Heart right ventricle (tissue), 16 donors: ENCODE results near the gene ZDHHC11. TPM values are rescaled to one million over a fixed set of nuclear protein-coding genes. Genes with fewer than 3 reads are reported as not detected.

Source experiments
- ATAC-seq, 8 donors: fragments of 200-7000 bp; cut with Tn5 transposase; one replicate each; pipeline ENCODE4 v1.9.1; 2020; ENCODE audit warnings: mild to moderate bottlenecking in 8 of 8, moderate library complexity in 8 of 8, moderate number of reproducible peaks in 1 of 8
- DNase-seq, 2 donors: peaks; one replicate each; pipeline ENCODE4 v3.0.0-alpha.2; 2020
- H3K27ac ChIP-seq, 10 donors: fragments of 200-600 bp; sonication (generic) in 2 of 10; one replicate each; pipeline versions ENCODE4 v1.5.0 to v1.8.0; 2020 to 2022; ENCODE audit warnings: mild to moderate bottlenecking in 3 of 10
- H3K27me3 ChIP-seq, 7 donors: fragments of 200-600 bp; one replicate each; pipeline ENCODE4 v1.8.0; 2021 to 2022; ENCODE audit warnings: mild to moderate bottlenecking in 2 of 7
- H3K36me3 ChIP-seq, 9 donors: fragments of 200-600 bp; sonication (generic) in 1 of 9; one replicate each; pipeline versions ENCODE4 v1.5.0 to v1.8.0; 2020 to 2022; ENCODE audit warnings: mild to moderate bottlenecking in 2 of 9
- H3K4me1 ChIP-seq, 9 donors: fragments of 200-600 bp; sonication (generic) in 1 of 9; one replicate each; pipeline versions ENCODE4 v1.5.0 to v1.8.0; 2020 to 2022; ENCODE audit warnings: mild to moderate bottlenecking in 4 of 9
- H3K4me3 ChIP-seq, 10 donors: fragments of 200-600 bp; sonication (generic) in 2 of 10; one replicate each; pipeline versions ENCODE4 v1.5.0 to v1.8.0; 2020 to 2022; ENCODE audit warnings: mild to moderate bottlenecking in 7 of 10, moderate library complexity in 2 of 10
- H3K9me3 ChIP-seq, 11 donors: fragments of 200-600 bp in 10 of 11; sonication (generic) in 2 of 11; one replicate each; pipeline versions ENCODE4 v1.5.0 to v1.8.0; 2013 to 2022; ENCODE audit warnings: mild to moderate bottlenecking in 2 of 11, control low read depth in 1 of 11, moderate library complexity in 1 of 11
- WGBS, 2 donors: extraction: QIAGEN DNeasy Blood & Tissue Kit; methylation state at CpG; one replicate each; pipeline ENCODE4 v1.1.7; 2013; ENCODE audit warnings: inconsistent platforms in 1 of 2; 5-methylcytosine and 5-hydroxymethylcytosine counted together
- intact Hi-C, 10 donors: fragments of 100-400 bp; cut with DNase I; formaldehyde crosslinking; loops; one replicate each; pipeline versions ENCODE4 v1.11.1 to v1.14.2; 2022
- polyA plus RNA-seq, 2 donors: library from polyadenylated mRNA; stranded (reverse); fragments of 200-250 nt; gene quantifications; one replicate each; pipeline ENCODE4 v1.2.3, GENCODE V29; 2013
- total RNA-seq, 10 donors: library from RNA; stranded (reverse); fragmentation: NEBNext Ultra II Directional in 3 of 10; extraction: Animal tissue kit (Norgen Biotek cat#: 25700) in 3 of 10; gene quantifications; one replicate each; pipeline versions ENCODE4 v1.2.1 to v1.2.4, GENCODE V29; 2021 to 2023
- TF ChIP-seq, protein P1 (sequence below), 9 donors: fragments of 200-600 bp; sonication (generic) in 2 of 9; IDR thresholded peaks; one replicate each; pipeline versions ENCODE4 v1.5.0 to v1.8.0; 2021 to 2022; ENCODE audit warnings: antibody characterized with exemption in 9 of 9, mild to moderate bottlenecking in 5 of 9, moderate library complexity in 1 of 9
- donor health status: Arrhythmogenic right ventricular cardiomyopathy.
- donor health status: ischemic (EF 13 %, LVEDD 7.1; RV severe dilation, severe dysfunction).
- donor health status: healthy with polysubstance abuse.
- donor health status: DM: no; HTN: yes; CAD: no.
- donor health status: DM: no; HTN: no; CAD: no.
- donor health status: ischemic (EF 25% LVEDD 6.9; RV normal size, moderate dysfunction).
- donor health status: ischemic (EF 25% LVEDD 5.7; RV mildly dilated, moderate dysfunction).
- donor health status: healthy.
- donor health status: DM: yes; HTN: yes; CAD: no.
- donor health status: Ischemic cardiomyopathy.
- donor health status: ischemic (EF 35%, LVEDD 5.7; RV mildly dilated, moderate dysfunction).
- donor health status: nonischemic (EF 11% LVEDD 7.7; RV severe dilation, severe dysfunction).
- donor health status: DM: yes; HTN: yes; CAD: no.
- donor health status: PGD.
- donor health status: ischemic (EF 29% LVEDD 5.4; RV normal size, mild dysfunction).
- donor health status: nonischemic (EF 23%, LVEDD 6.1; RV moderate dilation, normal function).

Gene ZDHHC11
- total and polyA plus RNA-seq, 12 donors = 7.8 to 54.7 (median 21.1) TPM

- H3K27ac ChIP-seq = peak overlapping the region in 3 of 10 donors; percentile 33 to 50 (median 44)
- H3K9me3 ChIP-seq = no peaks in the 10 kb centered on the region
- H3K4me1 ChIP-seq = peaks cover 0 to 17% (median 6%) of the 10 kb centered on the region in 9 donors
- H3K4me3 ChIP-seq = no peak overlapping the region
- no peaks in the 10 kb centered on the region for H3K27me3 ChIP-seq
- ATAC-seq (peak in 4 of 8 donors; percentile 3 to 21 (median 6)), DNase-seq (no peak)
- TF ChIP-seq, protein P1, sequence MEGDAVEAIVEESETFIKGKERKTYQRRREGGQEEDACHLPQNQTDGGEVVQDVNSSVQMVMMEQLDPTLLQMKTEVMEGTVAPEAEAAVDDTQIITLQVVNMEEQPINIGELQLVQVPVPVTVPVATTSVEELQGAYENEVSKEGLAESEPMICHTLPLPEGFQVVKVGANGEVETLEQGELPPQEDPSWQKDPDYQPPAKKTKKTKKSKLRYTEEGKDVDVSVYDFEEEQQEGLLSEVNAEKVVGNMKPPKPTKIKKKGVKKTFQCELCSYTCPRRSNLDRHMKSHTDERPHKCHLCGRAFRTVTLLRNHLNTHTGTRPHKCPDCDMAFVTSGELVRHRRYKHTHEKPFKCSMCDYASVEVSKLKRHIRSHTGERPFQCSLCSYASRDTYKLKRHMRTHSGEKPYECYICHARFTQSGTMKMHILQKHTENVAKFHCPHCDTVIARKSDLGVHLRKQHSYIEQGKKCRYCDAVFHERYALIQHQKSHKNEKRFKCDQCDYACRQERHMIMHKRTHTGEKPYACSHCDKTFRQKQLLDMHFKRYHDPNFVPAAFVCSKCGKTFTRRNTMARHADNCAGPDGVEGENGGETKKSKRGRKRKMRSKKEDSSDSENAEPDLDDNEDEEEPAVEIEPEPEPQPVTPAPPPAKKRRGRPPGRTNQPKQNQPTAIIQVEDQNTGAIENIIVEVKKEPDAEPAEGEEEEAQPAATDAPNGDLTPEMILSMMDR (IDR thresholded peaks at IDR 0.05) = no peak
- intact Hi-C loops = no loop called here
- peaks cover 0 to 100% (median 52%) of the 10 kb centered on the region in 9 donors for H3K36me3 ChIP-seq
- 90 to 91% methylated on average over 13 of the region's 13 CpGs for WGBS, 2 donors
These were observed 35.2 kb upstream of the ZDHHC11 start for GRCh38 chr5:886036-886435.

DNA sequence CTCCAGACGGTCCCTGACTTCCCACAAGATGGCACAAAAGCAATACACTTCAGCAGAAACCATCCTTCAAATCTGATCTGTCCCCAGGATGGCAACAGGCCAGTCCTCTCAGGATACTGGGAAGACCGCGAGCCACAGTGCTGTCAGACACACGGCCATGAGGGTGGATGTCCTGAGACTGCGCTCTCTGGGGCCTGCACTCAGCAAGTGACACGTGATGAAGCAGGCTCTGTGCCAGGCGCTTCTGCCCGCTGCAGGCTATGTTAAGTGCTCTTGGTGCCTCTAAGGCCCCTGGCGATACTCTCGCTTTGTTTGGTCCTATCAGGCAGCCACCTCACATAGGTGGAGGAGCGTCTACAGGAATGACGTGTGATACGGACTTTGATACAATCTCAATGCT, 34.7 kb upstream of the ZDHHC11 start:
- WGBS, 2 donors = 45 to 60% methylated on average over 13 of the region's 13 CpGs
- H3K27ac ChIP-seq = peak overlapping the region in 3 of 10 donors; percentile 33 to 50 (median 44)

GRCh38 chr5:885127-885442, 34.3 kb upstream of the ZDHHC11 start:
- WGBS, 2 donors = 86 to 89% methylated on average over 18 of the region's 18 CpGs
- Histone ChIP-seq H3K9me3 (no peaks in the 10 kb centered on the region), H3K27ac (peak overlapping the region in 3 of 10 donors; percentile 21 to 39 (median 33)), H3K27me3 (no peaks in the 10 kb centered on the region), H3K4me1 (peaks cover 0 to 15% (median 6%) of the 10 kb centered on the region in 9 donors), H3K36me3 (peaks cover 0 to 98% (median 56%) of the 10 kb centered on the region in 9 donors), H3K4me3 (no peak overlapping the region)
- intact Hi-C loops = no loop called here
- ATAC-seq (peak in 4 of 8 donors; percentile 2 to 15 (median 5)), DNase-seq (no peak)
- TF ChIP-seq, protein P1 (IDR thresholded peaks at IDR 0.05) = no peak

More for the DNA sequence above, 34.7 kb upstream of the ZDHHC11 start:
- intact Hi-C loops = no loop called here
- TF ChIP-seq, protein P1 (IDR thresholded peaks at IDR 0.05) = no peak
- Histone ChIP-seq H3K9me3 (no peaks in the 10 kb centered on the region), H3K27me3 (no peaks in the 10 kb centered on the region), H3K36me3 (peaks cover 0 to 100% (median 57%) of the 10 kb centered on the region in 9 donors), H3K4me3 (no peak overlapping the region), H3K4me1 (peaks cover 0 to 15% (median 6%) of the 10 kb centered on the region in 9 donors)
- ATAC-seq (peak; percentile 88 to 97 (median 93)), DNase-seq (peak; percentile 77)

DNA sequence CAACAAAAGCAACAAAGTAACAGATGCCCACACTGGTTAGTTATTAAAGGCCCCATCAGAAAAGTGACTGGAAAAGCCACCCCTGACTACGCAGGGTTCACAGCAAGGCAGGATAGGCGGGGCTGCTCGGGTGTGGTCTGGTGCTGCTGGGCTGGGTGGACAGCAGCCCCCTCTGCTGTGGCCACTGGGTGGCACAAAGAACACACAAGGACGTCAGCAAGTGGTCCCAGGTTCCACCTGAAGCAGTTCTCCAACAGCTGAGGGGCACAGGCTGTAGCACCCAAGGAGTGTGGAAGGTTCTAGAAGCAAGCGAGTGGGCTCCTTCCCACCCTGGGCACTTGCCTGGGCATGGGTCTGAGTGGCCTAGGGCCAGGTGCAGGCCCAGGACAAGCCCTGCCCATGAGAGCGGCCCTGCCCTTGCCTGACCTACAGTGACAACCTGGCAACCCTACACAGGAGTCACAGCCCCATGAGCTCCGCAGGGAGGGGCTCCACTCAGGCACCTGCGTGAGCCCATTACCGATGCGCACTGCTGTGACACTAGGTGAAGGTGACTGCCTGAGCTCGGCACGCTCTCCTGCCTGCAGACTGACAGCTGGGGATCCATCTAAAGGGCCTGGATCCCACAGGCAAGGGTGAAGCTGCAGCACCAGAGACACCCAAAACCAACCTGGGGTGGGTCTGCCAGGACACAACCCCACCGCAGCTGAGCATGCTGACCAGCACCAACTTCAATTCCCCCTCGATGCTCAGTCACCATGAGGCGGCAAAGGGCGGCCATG, 33.8 kb upstream of the ZDHHC11 start:
- Histone ChIP-seq H3K9me3 (no peaks in the 10 kb centered on the region), H3K27me3 (no peaks in the 10 kb centered on the region), H3K4me3 (no peak overlapping the region), H3K4me1 (peaks cover 0 to 15% (median 6%) of the 10 kb centered on the region in 9 donors), H3K36me3 (peaks cover 0 to 93% (median 53%) of the 10 kb centered on the region in 9 donors), H3K27ac (no peak overlapping the region)
- ATAC-seq = peak in 3 of 8 donors; percentile 4 to 16 (median 12)
- TF ChIP-seq, protein P1 (IDR thresholded peaks at IDR 0.05) = no peak
- intact Hi-C loops = no loop called here
- DNase-seq = no peak
- 91 to 93% methylated on average over 16 of the region's 16 CpGs for WGBS, 2 donors
